HEK293T (cell line): Measurements from ENCODE around the gene ANXA6.

ENCODE experiments used
- ARNT ChIP-seq: fragments of 450-650 bp; IDR thresholded peaks from 2 replicates; pipeline ENCODE4 v1.6.1; 2017; ENCODE audit warnings: mild to moderate bottlenecking
- BHLHE40 ChIP-seq: fragments of 450-650 bp; IDR thresholded peaks from 2 replicates; pipeline ENCODE4 v1.6.1; 2016; ENCODE audit warnings: mild to moderate bottlenecking, moderate library complexity, borderline replicate concordance
- FOXK2 ChIP-seq: fragments of 450-650 bp; IDR thresholded peaks from 2 replicates; pipeline ENCODE4 v1.6.1; 2016; ENCODE audit warnings: mild to moderate bottlenecking
- FOXM1 ChIP-seq: fragments of 450-650 bp; IDR thresholded peaks from 2 replicates; pipeline ENCODE4 v1.6.1; 2017; ENCODE audit warnings: mild to moderate bottlenecking, borderline replicate concordance
- HDGF ChIP-seq: fragments of 450-650 bp; IDR thresholded peaks from 2 replicates; pipeline ENCODE4 v1.6.1; 2017; ENCODE audit warnings: antibody characterized with exemption, borderline replicate concordance
- L3MBTL2 ChIP-seq: fragments of 450-650 bp; conservative IDR thresholded peaks from 2 replicates; pipeline ENCODE4 v1.6.1; 2016; ENCODE audit warnings: mild to moderate bottlenecking
- LEF1 ChIP-seq: fragments of 450-650 bp; IDR thresholded peaks from 2 replicates; pipeline ENCODE4 v1.6.1; 2017; ENCODE audit warnings: mild to moderate bottlenecking, borderline replicate concordance
- NFRKB ChIP-seq: fragments of 450-650 bp; IDR thresholded peaks from 2 replicates; pipeline ENCODE4 v1.6.1; 2016; ENCODE audit warnings: mild to moderate bottlenecking, moderate library complexity
- SP1 ChIP-seq: fragments of 450-650 bp; IDR thresholded peaks from 2 replicates; pipeline ENCODE4 v1.6.1; 2017
- SUZ12 ChIP-seq: fragments of 450-650 bp; IDR thresholded peaks from 2 replicates; pipeline ENCODE4 v1.6.1; 2016; ENCODE audit warnings: mild to moderate bottlenecking
- TARDBP ChIP-seq: fragments of 450-650 bp; IDR thresholded peaks from 2 replicates; pipeline ENCODE4 v1.6.1; 2016
- ZNF384 ChIP-seq: fragments of 450-650 bp; IDR thresholded peaks from 2 replicates; pipeline ENCODE4 v1.6.1; 2016

- TF ChIP-seq TARDBP (no peak), FOXM1 (no peak), BHLHE40 (no peak), LEF1 (no peak), SP1 (no peak), SUZ12 (no peak), ARNT (no peak), HDGF (no peak), FOXK2 (no peak), NFRKB (no peak), ZNF384 (no peak), L3MBTL2 (no peak)
Observed at GRCh38 chr5:151179489-151179840, 21.9 kb upstream of the ANXA6 start.
